Measurements from ENCODE around the gene UVRAG. TPM values are rescaled to one million over a fixed set of nuclear protein-coding genes. Genes with fewer than 3 reads are reported as not detected.
A peak's percentile ranks its signal among the peaks of the same experiment; 100 is the strongest.

UVRAG gene
- polyA plus RNA-seq, 4 donors: 15.0 to 21.5 (median 16.4) TPM

GRCh38 chr11:75996523-75997442 lies 181.8 kb downstream of the UVRAG start:
- peak in 3 of 4 donors; percentile 43 to 52 (median 50) for DNase-seq (ENCODE audit: low read depth in 4 of 4, low spot score in 2 of 4)

GRCh38 chr11:76004400-76004799 lies 189.4 kb downstream of the UVRAG start:
- DNase-seq (ENCODE audit: low read depth in 4 of 4, low spot score in 2 of 4): no peak

DNA sequence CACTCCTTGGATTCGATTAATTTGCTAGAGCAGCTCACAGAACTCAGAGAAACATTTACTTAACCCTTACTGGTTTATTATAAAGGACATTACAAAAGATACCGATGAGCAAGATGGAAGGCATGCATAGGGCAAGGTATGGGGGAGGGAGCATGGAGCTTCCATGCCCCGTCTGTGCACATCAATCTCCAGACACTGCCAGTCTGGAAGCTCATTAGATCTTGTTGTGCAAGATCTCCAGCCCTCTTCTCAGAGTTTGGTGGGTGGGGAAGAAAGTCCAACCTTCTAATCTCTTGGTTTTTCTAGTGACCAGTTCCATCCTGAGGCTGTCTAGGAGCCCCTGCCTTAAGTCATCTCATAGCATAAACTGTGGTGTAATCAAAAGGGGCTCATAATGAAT lies 190.7 kb downstream of the UVRAG start:
- DNase-seq (ENCODE audit: low read depth in 4 of 4, low spot score in 2 of 4): no peak

GRCh38 chr11:76007166-76007565 lies 192.2 kb downstream of the UVRAG start:
- no peak for DNase-seq (ENCODE audit: low read depth in 4 of 4, low spot score in 2 of 4)

GRCh38 chr11:76008474-76008873 lies 193.5 kb downstream of the UVRAG start:
- DNase-seq (ENCODE audit: low read depth in 4 of 4, low spot score in 2 of 4): no peak

- no peak for DNase-seq (ENCODE audit: low read depth in 4 of 4, low spot score in 2 of 4)
Measured at GRCh38 chr11:76010051-76010450, 195.0 kb downstream of the UVRAG start.

GRCh38 chr11:76013526-76013925 lies 198.5 kb downstream of the UVRAG start:
- DNase-seq (ENCODE audit: low read depth in 4 of 4, low spot score in 2 of 4): no peak

- DNase-seq (ENCODE audit: low read depth in 4 of 4, low spot score in 2 of 4): no peak
Measured at GRCh38 chr11:76023236-76024068, 208.4 kb downstream of the UVRAG start.

DNA sequence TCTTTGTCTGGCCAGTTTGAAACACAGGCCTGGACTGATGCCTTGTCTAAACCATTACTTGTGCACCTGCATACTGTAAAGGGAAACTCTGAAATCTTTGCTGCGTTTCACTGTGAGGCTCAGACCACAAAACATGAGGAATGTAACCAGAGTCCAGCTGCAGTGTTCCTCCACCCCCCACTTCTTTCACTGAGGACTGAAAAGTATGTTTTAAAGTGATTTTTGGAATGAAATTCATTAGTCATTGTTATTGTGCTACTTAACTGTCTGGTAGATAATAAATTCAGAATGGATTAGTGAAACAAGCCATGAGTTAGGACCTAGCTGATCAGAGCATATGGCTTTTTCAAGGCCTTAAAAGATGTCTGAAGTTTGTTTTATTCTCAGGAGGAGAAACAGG lies 210.1 kb downstream of the UVRAG start:
- peak in 2 of 4 donors; percentile 29 to 34 for DNase-seq (ENCODE audit: low read depth in 4 of 4, low spot score in 2 of 4)

DNA sequence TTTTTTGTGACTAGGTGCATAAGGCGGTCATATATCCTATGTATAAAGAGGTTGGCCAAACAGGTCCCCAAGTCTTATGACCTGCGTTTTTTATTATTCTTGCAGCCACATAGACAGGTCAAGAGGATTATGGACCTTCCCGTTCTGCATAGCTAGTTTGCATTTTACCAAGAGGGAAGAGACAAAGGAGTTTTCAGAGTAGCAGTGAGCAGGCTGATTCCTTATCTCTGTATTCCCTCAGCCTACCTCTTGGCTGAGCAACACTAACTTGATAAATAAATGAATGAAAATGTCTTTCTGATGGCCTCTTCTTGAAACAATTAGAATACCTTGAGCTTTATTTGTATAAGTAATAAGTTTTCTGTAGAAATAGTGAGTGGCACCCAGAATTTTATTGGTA lies 210.8 kb downstream of the UVRAG start:
- DNase-seq (ENCODE audit: low read depth in 4 of 4, low spot score in 2 of 4): no peak

GRCh38 chr11:76026281-76026680 lies 211.3 kb downstream of the UVRAG start:
- DNase-seq (ENCODE audit: low read depth in 4 of 4, low spot score in 2 of 4): no peak

GRCh38 chr11:76026862-76027261 lies 211.9 kb downstream of the UVRAG start:
- DNase-seq (ENCODE audit: low read depth in 4 of 4, low spot score in 2 of 4): no peak

DNA sequence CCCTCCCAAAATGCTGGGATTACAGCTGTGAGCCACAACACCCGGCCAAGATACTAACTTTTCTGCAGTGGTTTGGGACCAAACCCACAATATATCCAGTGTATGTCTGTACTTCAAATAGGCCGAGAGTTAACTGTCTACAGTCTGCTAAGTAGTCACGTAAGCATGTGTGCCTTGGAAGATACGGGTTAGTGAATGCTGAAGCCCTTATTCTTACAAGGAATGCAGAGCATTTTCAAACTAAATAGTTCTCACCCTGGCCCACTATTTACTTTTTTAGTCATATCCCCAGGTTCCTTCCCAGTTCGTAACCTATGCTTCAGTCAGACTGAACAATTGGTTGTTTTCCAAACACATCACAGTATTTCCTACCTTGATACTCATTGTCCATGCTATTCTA lies 215.3 kb downstream of the UVRAG start:
- no peak for DNase-seq (ENCODE audit: low read depth in 4 of 4, low spot score in 2 of 4)

- no peak for DNase-seq (ENCODE audit: low read depth in 4 of 4, low spot score in 2 of 4)
Measured at GRCh38 chr11:76030968-76031590, 216.1 kb downstream of the UVRAG start.

GRCh38 chr11:76033699-76034098 lies 218.7 kb downstream of the UVRAG start:
- no peak for DNase-seq (ENCODE audit: low read depth in 4 of 4, low spot score in 2 of 4)

DNA sequence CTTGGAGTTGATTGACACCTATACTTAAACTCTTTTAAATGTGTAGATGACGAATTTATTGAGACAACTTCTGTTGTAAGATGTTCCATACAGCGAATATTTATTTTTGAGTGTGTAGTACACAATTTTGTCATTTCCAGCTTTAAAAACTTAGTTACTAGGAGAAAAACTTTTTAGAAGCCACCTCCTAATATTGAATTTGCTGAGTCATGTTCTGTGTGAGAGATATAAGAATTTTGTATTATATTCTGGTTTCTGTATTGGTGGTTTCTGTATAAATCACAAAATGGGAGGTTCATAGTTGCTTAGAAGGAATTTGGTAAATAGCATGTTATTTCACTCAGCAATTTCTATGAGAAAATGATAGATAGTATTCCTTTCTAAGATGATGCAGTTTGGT lies 220.0 kb downstream of the UVRAG start:
- DNase-seq (ENCODE audit: low read depth in 4 of 4, low spot score in 2 of 4): no peak

DNA sequence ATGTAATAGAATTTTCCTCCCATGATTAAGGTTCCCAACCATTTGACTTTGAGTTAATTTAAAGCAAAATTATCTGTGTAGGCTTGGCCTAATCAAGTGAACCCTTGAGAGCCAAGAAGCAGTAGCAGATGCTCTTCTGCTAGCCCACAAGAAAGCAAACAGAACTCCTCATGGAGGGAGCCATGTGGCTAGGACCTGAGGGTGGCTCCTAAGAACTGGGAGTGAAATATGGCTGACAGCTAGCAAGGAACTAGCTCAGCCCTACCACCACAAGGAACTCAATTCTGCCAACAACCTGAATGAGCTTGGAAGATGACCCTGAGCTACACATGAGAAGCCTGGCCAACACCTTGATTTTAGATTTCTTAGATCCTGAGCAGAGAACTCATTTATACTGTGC lies 223.6 kb downstream of the UVRAG start:
- no peak for DNase-seq (ENCODE audit: low read depth in 4 of 4, low spot score in 2 of 4)

DNA sequence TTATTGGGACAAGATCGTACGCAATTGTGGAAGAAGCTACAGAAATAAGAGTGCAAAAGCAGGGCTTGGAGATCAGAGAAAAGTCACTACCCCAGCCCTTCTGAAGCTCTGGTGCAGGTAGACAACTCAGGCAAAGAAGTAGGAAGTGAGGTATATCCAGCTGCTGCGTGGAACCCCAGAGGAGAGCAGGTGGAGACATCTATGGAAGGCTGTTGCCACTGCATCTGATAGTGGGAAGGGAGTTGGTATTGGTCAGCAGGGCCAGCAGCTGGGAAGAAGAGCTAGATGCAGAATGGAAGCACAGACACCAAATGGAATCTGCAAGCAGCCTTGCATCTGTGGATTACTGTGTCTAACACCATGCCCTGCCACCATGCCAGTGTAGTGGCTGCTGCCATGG lies 226.2 kb downstream of the UVRAG start:
- DNase-seq (ENCODE audit: low read depth in 4 of 4, low spot score in 2 of 4): no peak

- DNase-seq (ENCODE audit: low read depth in 4 of 4, low spot score in 2 of 4): no peak
Measured at GRCh38 chr11:76044750-76045320, 229.8 kb downstream of the UVRAG start.

DNA sequence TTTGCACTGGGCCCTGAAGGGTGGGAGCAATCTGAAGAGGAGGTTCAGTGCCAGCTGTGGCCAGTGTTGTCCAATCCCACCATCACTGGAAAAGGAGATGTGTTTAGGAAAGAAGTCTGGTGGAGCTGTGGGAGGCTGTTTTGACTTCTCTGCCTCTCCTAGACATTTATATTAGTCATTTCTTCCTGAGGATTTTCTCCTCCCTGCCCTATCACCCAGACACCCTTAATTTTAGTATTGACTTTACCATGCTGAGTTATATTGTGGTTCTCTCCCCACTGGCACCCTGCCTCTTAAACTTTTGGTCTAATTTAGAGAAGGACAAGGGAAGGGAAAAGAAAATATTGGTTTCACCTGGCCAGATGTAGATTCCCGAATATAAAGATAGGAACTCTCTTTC lies 232.2 kb downstream of the UVRAG start:
- no peak for DNase-seq (ENCODE audit: low read depth in 4 of 4, low spot score in 2 of 4)

DNA sequence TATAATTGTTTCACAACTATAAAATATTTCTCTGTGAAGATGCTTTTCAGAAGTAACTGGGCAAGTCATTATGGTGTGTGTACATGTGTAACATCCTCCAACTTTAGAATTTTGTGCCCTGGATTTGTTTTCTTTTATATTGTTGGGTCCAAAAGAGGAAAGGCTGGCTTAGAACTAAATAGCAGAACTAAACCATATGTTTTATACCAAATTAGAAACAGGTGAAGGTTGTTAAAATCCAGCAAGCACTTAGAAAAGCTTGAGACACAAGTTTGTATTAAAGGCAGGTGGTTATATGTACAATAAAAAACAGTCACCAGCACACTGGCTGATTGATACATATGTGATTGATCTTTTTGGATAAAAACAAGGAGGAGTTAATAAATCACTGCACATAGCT lies 232.8 kb downstream of the UVRAG start:
- DNase-seq (ENCODE audit: low read depth in 4 of 4, low spot score in 2 of 4): no peak
